Measurements from ENCODE around the gene SLC7A7. TPM values are rescaled to one million over a fixed set of nuclear protein-coding genes. Genes with fewer than 3 reads are reported as not detected.

The SLC7A7 gene
- total and polyA plus RNA-seq, 10 of the 15 experiments (the other 5 are each of a cell fraction or from before 2014, with no cell fraction given), result 27.8 to 79.2 (median 50.8) TPM

DNA sequence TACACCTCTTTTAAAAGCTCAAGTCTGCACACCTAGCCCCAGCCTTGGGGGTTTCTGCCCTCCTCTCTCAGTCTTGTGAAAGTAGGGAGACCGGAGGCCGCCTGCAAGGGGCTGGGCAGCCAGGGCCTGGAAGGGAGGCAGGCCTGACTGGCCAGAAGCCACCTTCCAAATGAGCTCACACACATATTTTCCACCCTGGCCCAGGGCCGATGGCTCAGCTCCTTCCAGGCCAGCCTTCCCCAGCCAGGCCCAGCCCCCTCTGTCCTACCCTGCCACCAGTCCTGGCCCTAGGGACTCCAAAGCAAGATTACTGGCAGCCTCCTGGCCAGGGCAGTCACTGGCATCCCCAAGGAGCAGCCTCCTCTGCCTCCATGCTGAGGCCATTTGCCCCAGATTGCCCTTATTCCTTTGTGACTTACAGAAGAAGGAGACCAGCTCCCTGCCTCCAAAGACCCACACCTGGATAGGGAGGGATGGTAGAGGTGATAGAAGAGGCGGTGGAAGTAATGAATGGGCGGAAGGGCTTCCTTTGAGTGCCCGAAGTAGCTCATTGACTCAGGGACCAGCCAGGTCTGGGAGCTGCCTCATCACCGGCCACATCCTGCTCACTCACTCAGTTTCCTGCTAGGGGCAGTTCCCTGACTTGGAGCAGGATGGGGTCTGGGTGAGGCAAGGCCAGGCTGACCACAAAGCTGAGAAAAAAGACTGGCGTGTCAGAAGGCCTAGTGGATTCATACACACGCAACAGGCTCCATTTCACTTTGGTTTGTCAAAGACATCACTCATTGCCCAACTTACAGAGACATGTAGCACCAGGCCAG lies 35.9 kb upstream of the SLC7A7 start:
- peak overlapping the region; percentile 18; the same call in 1 of the 2 replicates for H3K27ac ChIP-seq (ENCODE audit: control insufficient read depth, insufficient read depth)
- H4K20me1 ChIP-seq (ENCODE audit: control insufficient read depth, insufficient read depth), result no peaks in the 10 kb centered on the region
- in situ Hi-C loops (cut with MboI), result loop anchor here (10.0 kb wide), 1 partner anchor 466 kb away; no protein-coding TSS in a partner anchor
- FAIRE-seq, result no peak
- no peak overlapping the region for H3K9ac ChIP-seq (ENCODE audit: control insufficient read depth, insufficient read depth, low read length)
- 81% methylated on average over 9 of the region's 9 CpGs for WGBS (ENCODE audit: insufficient coverage, insufficient replicate concordance, low lambda C conversion rate, missing lambda C conversion rate)
- SMC1A ChIA-PET (ENCODE audit: uncharacterized antibody, unreplicated experiment), result interaction anchor here (0.6 to 7.3 kb wide), 18 partner anchors 10 to 291 kb away, joined by 3 to 104 read pairs (median 6); partner anchors contain the start of genes LRP10, MRPL52, OXA1L and PRMT5
- no peak overlapping the region for H3K4me2 ChIP-seq (ENCODE audit: control insufficient read depth, insufficient read depth)
- no peak for TF ChIP-seq DPF2 (IDR thresholded peaks at IDR 0.05)
- no peak for TF ChIP-seq NFIC (IDR thresholded peaks at IDR 0.05; ENCODE audit: low read depth, low read length)
- no peak for TF ChIP-seq SIX5 (IDR thresholded peaks at IDR 0.05; ENCODE audit: low read depth, low read length, severe bottlenecking)
- no peak for TF ChIP-seq ZNF274 (IDR thresholded peaks at IDR 0.05; ENCODE audit: insufficient read depth, insufficient read length)
- TF ChIP-seq, protein P1, sequence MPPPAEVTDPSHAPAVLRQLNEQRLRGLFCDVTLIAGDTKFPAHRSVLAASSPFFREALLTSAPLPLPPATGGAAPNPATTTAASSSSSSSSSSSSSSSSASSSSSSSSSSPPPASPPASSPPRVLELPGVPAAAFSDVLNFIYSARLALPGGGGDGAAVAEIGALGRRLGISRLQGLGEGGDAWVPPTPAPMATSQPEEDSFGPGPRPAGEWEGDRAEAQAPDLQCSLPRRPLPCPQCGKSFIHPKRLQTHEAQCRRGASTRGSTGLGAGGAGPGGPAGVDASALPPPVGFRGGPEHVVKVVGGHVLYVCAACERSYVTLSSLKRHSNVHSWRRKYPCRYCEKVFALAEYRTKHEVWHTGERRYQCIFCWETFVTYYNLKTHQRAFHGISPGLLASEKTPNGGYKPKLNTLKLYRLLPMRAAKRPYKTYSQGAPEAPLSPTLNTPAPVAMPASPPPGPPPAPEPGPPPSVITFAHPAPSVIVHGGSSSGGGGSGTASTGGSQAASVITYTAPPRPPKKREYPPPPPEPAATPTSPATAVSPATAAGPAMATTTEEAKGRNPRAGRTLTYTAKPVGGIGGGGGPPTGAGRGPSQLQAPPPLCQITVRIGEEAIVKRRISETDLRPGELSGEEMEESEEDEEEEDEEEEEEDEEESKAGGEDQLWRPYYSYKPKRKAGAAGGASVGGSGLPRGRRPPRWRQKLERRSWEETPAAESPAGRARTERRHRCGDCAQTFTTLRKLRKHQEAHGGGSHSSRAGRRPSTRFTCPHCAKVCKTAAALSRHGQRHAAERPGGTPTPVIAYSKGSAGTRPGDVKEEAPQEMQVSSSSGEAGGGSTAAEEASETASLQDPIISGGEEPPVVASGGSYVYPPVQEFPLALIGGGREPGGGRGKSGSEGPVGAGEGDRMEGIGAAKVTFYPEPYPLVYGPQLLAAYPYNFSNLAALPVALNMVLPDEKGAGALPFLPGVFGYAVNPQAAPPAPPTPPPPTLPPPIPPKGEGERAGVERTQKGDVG (CRISPR knock-in tag; IDR thresholded peaks at IDR 0.05), result no peak
- TF ChIP-seq, protein P2, sequence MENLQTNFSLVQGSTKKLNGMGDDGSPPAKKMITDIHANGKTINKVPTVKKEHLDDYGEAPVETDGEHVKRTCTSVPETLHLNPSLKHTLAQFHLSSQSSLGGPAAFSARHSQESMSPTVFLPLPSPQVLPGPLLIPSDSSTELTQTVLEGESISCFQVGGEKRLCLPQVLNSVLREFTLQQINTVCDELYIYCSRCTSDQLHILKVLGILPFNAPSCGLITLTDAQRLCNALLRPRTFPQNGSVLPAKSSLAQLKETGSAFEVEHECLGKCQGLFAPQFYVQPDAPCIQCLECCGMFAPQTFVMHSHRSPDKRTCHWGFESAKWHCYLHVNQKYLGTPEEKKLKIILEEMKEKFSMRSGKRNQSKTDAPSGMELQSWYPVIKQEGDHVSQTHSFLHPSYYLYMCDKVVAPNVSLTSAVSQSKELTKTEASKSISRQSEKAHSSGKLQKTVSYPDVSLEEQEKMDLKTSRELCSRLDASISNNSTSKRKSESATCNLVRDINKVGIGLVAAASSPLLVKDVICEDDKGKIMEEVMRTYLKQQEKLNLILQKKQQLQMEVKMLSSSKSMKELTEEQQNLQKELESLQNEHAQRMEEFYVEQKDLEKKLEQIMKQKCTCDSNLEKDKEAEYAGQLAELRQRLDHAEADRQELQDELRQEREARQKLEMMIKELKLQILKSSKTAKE (IDR thresholded peaks at IDR 0.05; ENCODE audit: low read depth, poor library complexity, severe bottlenecking), result no peak
- no peak for TF ChIP-seq ESRRA (IDR thresholded peaks at IDR 0.05; ENCODE audit: low read length)
- TF ChIP-seq SRF (IDR thresholded peaks at IDR 0.05; ENCODE audit: low read depth in 2 of 2, low read length in 2 of 2), result no peak
- no peak for TF ChIP-seq CBFB (IDR thresholded peaks at IDR 0.05; ENCODE audit: low read depth)
- TF ChIP-seq ATF7 (IDR thresholded peaks at IDR 0.05; ENCODE audit: low read depth), result no peak
- BruUV-seq (replicated peaks), result no TSS peak
- intact Hi-C loops (cut with micrococcal nuclease; ENCODE audit: unreplicated experiment), result loop anchor here (5.0 kb wide), 1 partner anchor 294 kb away; no protein-coding TSS in a partner anchor
- POLR2A ChIA-PET, result interaction anchor here (0.5 to 0.8 kb wide), 4 partner anchors 28 to 280 kb away, joined by 3 to 7 read pairs (median 4); no protein-coding TSS in a partner anchor
- no peaks in the 10 kb centered on the region for H3K9me3 ChIP-seq (replicated peaks; ENCODE audit: control insufficient read depth, insufficient read depth, low read length)
- ATAC-seq, result no peak
- H3K79me2 ChIP-seq (ENCODE audit: control insufficient read depth, insufficient read depth, low read length), result no peaks in the 10 kb centered on the region
- RAD21 ChIA-PET (ENCODE audit: unreplicated experiment), result interaction anchor here (1.0 to 9.4 kb wide), 13 partner anchors 21 to 295 kb away, joined by 3 to 130 read pairs (median 10); partner anchors contain the start of genes MRPL52 and OXA1L
- no peak overlapping the region for H3K4me3 ChIP-seq
- DNase-seq (ENCODE audit: low read depth, low spot score), result no peak
- peaks cover 18% of the 10 kb centered on the region for H3K4me1 ChIP-seq (ENCODE audit: control insufficient read depth, insufficient read depth, low read length)
- CTCF ChIA-PET, result interaction anchor here (0.5 to 10.0 kb wide), 19 partner anchors 10 to 465 kb away, joined by 3 to 324 read pairs (median 34); partner anchors contain the start of genes LRP10, MRPL52, OXA1L and SLC7A7
- H3K27me3 ChIP-seq (replicated peaks in 1 of 2; ENCODE audit: control insufficient read depth in 2 of 2, insufficient read depth in 2 of 2, low read length in 1 of 2), result no peaks in the 10 kb centered on the region
- H2AFZ ChIP-seq (ENCODE audit: control insufficient read depth, low read depth, low read length), result peak overlapping the region; percentile 39; the same call in 1 of the 2 replicates
- H3K36me3 ChIP-seq (ENCODE audit: control insufficient read depth in 2 of 2, insufficient read depth in 2 of 2, low read length in 1 of 2), result no peaks in the 10 kb centered on the region

All from GM12878 (cell line).